Stimulated activated CD8-positive, alpha-beta memory T cell treated with anti-CD3 and anti-CD28 coated beads, Interleukin-4, amount 100 ng/mL, for 24 hours (primary cell): Measurements from ENCODE around the gene PCBD2.

ENCODE experiments used
- DNase-seq: peaks from one replicate; pipeline ENCODE4 v3.0.0-alpha.2; 2020; ENCODE audit warnings: low read depth

PCBD2 gene

DNA sequence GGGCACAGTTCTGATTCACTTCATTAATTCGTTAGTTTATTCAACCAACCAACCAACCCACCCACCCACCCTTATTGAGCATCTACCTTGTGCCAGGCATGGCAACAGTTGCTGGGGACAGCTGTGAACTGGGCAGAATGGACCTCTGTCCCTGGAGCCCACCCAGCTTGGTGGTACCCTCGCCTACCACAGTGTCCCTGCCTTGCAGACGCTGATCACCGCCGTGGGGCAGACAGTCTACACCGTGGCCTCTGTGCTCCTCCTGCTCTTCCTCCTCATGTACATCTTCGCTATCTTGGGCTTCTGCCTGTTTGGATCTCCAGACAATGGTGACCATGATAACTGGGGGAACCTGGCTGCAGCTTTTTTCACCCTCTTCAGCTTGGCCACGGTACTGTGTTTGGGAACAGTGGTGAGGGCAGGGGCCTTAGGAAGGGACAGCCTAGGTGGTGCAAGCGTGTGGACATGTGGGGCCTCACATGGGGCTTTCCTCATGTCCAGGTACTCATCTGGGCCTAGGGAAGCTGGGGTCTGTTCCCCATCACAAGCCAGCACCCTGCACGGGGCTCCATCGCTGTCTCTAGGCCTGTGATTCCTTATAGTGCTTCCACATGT is 102.9 kb downstream of the PCBD2 start:
- no peak for DNase-seq

DNA sequence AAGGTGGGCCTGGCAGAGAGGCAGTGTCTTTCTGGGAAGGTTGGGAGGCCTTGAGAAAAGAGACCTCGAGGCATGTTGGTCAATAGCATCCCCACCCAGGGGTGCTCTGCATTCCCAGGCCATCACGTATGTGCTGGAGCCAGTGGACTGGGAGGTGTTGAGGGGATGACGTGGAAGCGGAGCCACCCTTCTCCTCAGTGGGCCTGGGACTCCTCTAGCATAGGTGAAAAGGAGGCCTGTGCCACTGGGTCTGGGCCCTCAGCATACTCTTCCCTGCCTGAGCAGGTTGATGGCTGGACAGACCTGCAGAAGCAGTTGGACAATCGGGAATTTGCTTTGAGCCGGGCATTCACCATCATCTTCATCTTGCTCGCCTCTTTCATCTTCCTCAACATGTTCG is 103.6 kb downstream of the PCBD2 start:
- no peak for DNase-seq

DNA sequence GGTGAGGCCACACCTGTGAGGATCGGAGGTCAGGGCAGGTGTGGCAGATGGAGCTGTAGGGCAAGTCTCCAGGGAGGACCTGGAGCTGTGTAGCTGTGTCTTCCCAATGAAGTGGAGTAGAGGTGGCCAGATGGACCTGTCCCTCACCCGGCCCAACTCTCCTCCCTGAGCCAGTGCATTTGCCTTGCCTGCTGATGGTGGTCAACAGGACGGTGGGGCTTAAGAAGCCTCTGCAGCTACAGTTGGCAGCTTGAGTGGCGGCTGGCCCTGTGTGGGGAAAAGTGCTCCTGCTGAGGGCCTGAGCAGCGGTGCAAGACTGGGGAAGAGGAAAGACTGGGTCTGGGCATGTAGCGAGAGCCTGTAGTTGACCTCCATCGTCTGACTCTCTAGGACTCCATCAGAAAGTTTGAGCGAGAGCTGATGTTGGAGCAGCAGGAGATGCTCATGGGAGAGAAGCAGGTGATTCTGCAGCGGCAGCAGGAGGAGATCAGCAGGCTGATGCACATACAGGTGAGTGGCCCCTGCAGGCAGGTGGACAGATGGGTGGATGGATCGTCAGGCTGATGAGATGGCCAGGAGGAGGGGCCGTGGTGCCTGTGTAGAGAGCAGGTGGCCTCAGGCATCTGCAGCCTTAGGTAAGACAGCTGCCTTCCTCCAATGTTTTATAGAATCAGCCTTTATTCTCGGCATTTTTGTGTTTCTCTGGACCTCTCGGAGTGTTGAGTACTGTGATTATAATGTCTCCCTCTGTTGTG is 104.2 kb downstream of the PCBD2 start:
- no peak for DNase-seq

DNA sequence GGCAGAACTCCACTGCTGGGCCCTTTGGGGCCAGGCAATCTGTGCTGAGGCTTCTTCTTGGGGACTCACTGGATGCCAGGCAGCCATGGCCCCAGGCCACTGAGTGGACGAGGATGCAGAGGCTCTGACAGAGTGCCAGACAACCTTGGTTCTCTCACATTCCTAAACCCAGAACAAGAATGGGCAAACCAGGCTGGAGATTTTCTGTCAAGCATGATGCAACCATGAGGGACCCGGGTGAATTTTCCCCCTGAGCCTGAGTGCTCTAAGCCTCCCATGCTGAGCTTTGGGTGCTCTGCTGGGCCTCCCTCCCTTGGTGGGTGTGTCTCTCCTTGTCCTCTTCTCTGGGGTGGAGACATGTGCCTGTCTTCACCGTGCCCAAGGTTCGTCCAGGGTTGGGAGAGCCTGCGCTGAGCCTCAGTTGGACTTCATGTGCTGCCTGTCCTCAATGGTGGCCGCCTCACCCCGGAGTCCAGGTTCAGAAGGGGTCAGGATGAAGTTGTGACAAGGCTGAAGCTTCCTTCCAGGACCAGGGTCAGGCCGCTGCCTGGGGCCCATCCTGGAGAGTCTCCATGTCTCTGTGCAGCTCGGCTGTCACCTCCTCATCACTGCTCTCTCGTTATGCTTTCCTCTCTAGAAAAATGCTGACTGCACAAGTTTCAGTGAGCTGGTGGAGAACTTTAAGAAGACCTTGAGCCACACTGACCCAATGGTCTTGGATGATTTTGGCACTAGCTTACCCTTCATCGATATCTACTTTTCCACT is 105.0 kb downstream of the PCBD2 start:
- no peak for DNase-seq

DNA sequence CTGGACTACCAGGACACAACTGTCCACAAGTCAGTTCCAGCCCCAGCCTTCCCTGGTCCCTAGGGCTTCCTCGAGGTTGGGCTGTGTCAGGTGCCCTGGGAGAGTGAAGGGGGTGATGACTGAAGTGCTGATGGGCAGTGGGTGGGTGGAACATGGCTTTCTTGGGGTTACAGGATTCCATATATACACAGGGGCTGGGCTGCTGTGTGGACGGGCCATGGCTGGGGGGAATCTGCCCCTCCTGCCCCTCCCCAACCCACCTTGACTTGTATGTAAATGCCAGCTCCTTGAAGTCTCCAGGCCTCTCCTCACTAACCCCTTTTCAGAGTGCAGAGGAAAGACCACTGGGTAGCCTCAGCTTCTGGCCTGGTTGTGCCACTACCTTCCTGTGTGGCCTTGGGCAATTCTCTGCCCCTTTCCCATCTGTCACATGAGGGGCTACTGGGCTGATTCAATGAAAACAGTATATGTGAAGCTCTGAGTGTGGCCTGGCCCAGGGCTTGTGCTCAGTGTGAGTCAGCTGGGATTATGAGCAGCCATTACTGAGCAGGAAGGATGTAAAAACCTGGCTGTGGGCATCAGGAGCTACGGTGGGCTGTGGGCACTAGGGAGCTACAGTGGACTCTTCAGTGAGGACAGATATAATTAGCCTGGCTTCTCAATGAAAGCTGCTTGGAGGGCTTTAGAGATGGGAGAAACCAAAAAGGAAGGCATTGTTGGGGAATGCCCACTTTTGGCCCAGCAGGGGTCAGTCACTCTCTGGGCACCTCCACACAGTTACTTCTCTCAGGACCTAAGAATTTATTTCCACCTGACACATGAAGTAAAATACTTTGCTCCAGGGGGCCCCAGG is 105.8 kb downstream of the PCBD2 start:
- DNase-seq, result no peak

DNA sequence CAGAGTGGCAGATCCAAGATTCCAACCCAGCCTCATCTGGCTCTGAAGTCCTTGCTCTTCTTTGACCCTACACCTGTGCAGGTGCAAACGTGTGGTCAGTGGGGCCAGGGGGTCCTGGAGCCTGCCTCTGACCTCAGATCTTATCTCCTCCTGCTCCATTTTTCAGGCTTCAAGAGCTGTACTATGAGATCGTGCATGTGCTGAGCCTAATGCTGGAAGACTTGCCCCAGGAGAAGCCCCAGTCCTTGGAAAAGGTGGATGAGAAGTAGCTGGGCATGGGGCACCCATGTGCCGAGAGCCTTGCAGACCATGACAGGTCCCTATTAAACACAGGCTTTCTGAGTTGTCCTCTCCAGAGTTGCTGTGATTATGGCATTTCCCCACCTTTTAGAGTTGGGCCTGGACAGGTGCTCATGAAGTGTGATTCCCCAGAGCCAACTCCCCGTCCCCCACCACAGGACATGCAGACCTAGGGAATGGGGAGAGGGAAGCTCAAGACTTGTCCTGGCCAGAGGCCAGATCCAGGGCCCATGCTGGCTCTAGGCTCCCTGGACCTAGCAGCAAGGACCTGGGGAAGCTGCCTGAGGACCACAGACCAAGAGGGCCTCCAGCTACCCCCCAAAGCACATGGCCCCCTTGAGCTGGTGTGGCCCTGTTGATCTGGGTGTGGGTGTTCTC is 106.6 kb downstream of the PCBD2 start:
- DNase-seq, result no peak

DNA sequence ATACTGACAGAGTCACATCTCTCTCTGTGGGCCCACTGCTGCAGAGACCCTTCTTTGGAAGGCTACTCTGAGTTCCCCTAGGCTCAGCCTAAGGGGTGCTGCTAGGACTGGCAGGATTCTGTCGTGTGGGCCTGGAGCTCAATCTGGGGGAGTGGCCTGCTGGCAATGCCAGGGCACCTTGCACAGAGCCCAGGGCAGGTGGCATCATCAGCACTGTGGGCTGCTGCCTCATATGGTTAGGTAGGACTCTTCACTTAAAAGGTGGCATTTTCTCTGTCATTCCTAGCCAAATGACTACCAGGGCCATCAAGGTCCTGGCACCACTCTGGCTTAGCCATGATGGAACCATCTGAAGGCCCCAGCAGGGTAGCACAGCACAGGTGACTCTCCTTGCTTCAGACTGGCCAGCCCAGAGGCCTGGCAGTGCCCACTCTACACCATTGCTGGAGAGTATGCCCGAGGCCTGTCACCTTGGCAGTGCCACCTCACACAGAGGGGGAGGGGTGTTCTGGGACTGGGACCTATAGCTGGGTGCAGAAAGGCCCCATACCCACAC is 107.2 kb downstream of the PCBD2 start:
- no peak for DNase-seq
